A549 (cell line): ENCODE results near the gene HSD11B2.

Source experiments
- POLR2AphosphoS2 ChIP-seq: conservative IDR thresholded peaks from 2 replicates; pipeline ENCODE4 v1.6.1; 2012; ENCODE audit warnings: low read length, improper control_type of control experiment, inconsistent platforms
- TF ChIP-seq, protein P1 (sequence below): fragments of >200 bp; sonication (Bioruptor Twin); formaldehyde crosslinking; IDR thresholded peaks from 3 replicates; pipeline ENCODE4 v1.5.1; 2016

DNA sequence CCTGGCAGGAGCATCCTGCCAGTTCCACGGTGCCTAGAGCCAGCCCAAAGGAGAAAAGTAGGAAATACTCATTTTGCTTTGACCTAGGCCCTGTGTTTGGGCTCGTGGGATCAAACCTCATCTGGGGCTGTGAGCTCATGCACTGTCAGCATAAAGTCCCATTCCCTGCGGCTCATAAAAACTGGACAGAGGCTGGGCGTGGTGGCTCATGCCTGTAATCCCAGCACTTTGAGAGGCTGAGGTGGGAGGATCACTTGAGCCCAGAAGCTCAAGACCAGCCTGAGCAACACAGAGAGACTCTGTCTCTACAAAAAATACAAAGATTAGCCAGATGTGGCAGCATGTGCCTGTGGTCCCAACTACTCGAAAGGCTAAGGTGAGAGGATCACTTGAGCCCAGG, 32.1 kb downstream of the HSD11B2 start:
- TF ChIP-seq POLR2AphosphoS2, result no peak
- TF ChIP-seq, protein P1, sequence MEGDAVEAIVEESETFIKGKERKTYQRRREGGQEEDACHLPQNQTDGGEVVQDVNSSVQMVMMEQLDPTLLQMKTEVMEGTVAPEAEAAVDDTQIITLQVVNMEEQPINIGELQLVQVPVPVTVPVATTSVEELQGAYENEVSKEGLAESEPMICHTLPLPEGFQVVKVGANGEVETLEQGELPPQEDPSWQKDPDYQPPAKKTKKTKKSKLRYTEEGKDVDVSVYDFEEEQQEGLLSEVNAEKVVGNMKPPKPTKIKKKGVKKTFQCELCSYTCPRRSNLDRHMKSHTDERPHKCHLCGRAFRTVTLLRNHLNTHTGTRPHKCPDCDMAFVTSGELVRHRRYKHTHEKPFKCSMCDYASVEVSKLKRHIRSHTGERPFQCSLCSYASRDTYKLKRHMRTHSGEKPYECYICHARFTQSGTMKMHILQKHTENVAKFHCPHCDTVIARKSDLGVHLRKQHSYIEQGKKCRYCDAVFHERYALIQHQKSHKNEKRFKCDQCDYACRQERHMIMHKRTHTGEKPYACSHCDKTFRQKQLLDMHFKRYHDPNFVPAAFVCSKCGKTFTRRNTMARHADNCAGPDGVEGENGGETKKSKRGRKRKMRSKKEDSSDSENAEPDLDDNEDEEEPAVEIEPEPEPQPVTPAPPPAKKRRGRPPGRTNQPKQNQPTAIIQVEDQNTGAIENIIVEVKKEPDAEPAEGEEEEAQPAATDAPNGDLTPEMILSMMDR, result no peak
